T-cell (primary cell): ENCODE results near the gene GOLGA6D. TPM values are rescaled to one million over a fixed set of nuclear protein-coding genes. Genes with fewer than 3 reads are reported as not detected.
"Not testable (repeated sequence)": the region's sequence is repeated elsewhere in the genome, so short reads cannot be mapped to it uniquely, and the experiment has no call there.

Experiments
- ATAC-seq, 4 experiments: fragments of 200-7000 bp in 3 of 4; fragments of 150-1000 bp in 1 of 4; cut with Tn5 transposase; replicated peaks in 1 of 4; 1 replicate in 3 of 4; 2 replicates in 1 of 4; pipeline ENCODE4 v1.10.0; 2021; ENCODE audit warnings: moderate library complexity in 3 of 4, mild to moderate bottlenecking in 2 of 4, moderate number of reproducible peaks in 1 of 4
- CTCF ChIA-PET, 2 donors: fragments of 300-600 bp; sonication (Branson Sonifier 250); formaldehyde crosslinking; loops; one replicate each; lab custom pipeline; 2022; ENCODE audit warnings: antibody characterized with exemption in 2 of 2; lab: Charles Lee
- POLR2A ChIA-PET, 2 donors: fragments of 300-600 bp; sonication (Branson Sonifier 250); formaldehyde crosslinking; loops; one replicate each; lab custom pipeline; 2022; ENCODE audit warnings: antibody characterized with exemption in 2 of 2; lab: Charles Lee
- DNase-seq, 35 experiments: peaks; one replicate each; pipeline versions ENCODE4 v3.0.0 to v3.0.0-alpha.2; 2013 to 2023
- H3K27ac ChIP-seq: one replicate; pipeline ENCODE4 v1.5.1; 2013; ENCODE audit warnings: low read length
- H3K27me3 ChIP-seq, 2 experiments: replicated peaks in 1 of 2; 1 replicate in 1 of 2; 2 replicates in 1 of 2; pipeline versions ENCODE4 v1.6.1 to v1.7.0; 2013; ENCODE audit warnings: low read length in 1 of 2, mixed read lengths in 1 of 2; ENCODE audit not compliant: control insufficient read depth in 2 of 2, insufficient read depth in 2 of 2; ENCODE audit errors: extremely low read depth in 1 of 2
- H3K36me3 ChIP-seq, 2 donors: 1 replicate in 1 of 2; 2 replicates in 1 of 2; pipeline versions ENCODE4 v1.6.1 to v1.7.0; 2013; ENCODE audit warnings: low read length in 1 of 2; ENCODE audit not compliant: control insufficient read depth in 2 of 2, insufficient read depth in 1 of 2; ENCODE audit errors: extremely low read depth in 1 of 2
- H3K4me1 ChIP-seq, 2 experiments: 1 replicate in 1 of 2; 2 replicates in 1 of 2; pipeline versions ENCODE4 v1.6.1 to v1.7.0; 2013; ENCODE audit warnings: low read length in 2 of 2, mixed read lengths in 1 of 2; ENCODE audit not compliant: insufficient read depth in 2 of 2, control insufficient read depth in 1 of 2; ENCODE audit errors: extremely low read depth in 1 of 2
- H3K4me3 ChIP-seq, 2 donors: 1 replicate in 1 of 2; 2 replicates in 1 of 2; pipeline versions ENCODE4 v1.5.1 to v1.7.0; 2013; ENCODE audit warnings: mild to moderate bottlenecking in 2 of 2, low read length in 1 of 2, moderate library complexity in 1 of 2; ENCODE audit not compliant: control insufficient read depth in 1 of 2; ENCODE audit errors: extremely low read depth in 1 of 2
- H3K9me3 ChIP-seq: 2 replicates; pipeline ENCODE4 v1.7.0; 2013
- H3K27ac Mint-ChIP-seq, 2 donors: one replicate each; pipeline ENCODE4 v1.8.0; 2020 to 2021; ENCODE audit warnings: mild to moderate bottlenecking in 2 of 2, mixed read lengths in 2 of 2
- H3K27me3 Mint-ChIP-seq, 2 donors: one replicate each; pipeline ENCODE4 v1.8.0; 2021 to 2022; ENCODE audit warnings: mixed read lengths in 2 of 2
- H3K36me3 Mint-ChIP-seq: one replicate; pipeline ENCODE4 v1.8.0; 2021; ENCODE audit warnings: mixed read lengths
- H3K4me1 Mint-ChIP-seq, 3 donors: one replicate each; pipeline ENCODE4 v1.8.0; 2020 to 2022; ENCODE audit warnings: mixed read lengths in 3 of 3, mild to moderate bottlenecking in 1 of 3
- H3K4me3 Mint-ChIP-seq, 3 donors: one replicate each; pipeline ENCODE4 v1.8.0; 2020 to 2022; ENCODE audit warnings: mild to moderate bottlenecking in 3 of 3, mixed read lengths in 3 of 3, moderate library complexity in 3 of 3
- H3K9me3 Mint-ChIP-seq, 3 donors: one replicate each; pipeline ENCODE4 v1.8.0; 2020 to 2022; ENCODE audit warnings: mixed read lengths in 3 of 3
- WGBS: methylation state at CpG from one replicate; pipeline ENCODE4 v1.1.5; 2013; ENCODE audit warnings: missing lambda C conversion rate; ENCODE audit not compliant: insufficient coverage; 5-methylcytosine and 5-hydroxymethylcytosine counted together
- total RNA-seq, 35 experiments: library from RNA in 6 of 35; stranded (reverse) in 6 of 35; fragments of 120-200 nt in 1 of 35; gene quantifications; one replicate each; pipeline versions ENCODE4 v1.2.1 to v1.2.4 and lab custom pipeline; 2013 to 2026

Gene GOLGA6D, protein sequence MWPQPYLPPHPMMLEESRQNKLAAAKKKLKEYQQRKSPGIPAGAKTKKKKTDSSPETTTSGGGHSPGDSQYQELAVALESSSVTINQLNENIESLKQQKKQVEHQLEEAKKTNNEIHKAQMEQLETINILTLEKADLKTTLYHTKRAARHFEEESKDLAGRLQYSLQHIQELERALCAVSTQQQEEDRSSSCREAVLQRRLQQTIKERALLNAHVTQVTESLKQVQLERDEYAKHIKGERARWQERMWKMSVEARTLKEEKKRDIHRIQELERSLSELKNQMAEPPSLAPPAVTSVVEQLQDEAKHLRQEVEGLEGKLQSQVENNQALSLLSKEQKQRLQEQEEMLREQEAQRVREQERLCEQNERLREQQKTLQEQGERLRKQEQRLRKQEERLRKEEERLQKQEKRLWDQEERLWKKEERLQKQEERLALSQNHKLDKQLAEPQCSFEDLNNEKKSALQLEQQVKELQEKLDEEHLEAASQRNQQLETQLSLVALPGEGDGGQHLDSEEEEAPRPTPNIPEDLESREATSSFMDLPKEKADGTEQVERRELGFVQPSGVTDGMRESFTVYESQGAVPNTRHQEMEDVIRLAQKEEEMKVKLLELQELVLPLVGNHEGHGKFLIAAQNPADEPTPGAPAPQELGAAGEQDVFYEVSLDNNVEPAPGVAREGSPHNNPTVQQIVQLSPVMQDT
- total RNA-seq, result under 1 TPM in 2 of 5 donors, not detected in 3; 0.13 to 0.15 TPM
- total RNA-seq (2013), result 0.09 TPM
- total RNA-seq (lab: John Stamatoyannopoulos, UW), result 0 to 0.12 (median 0) reads per million in 29 experiments

DNA sequence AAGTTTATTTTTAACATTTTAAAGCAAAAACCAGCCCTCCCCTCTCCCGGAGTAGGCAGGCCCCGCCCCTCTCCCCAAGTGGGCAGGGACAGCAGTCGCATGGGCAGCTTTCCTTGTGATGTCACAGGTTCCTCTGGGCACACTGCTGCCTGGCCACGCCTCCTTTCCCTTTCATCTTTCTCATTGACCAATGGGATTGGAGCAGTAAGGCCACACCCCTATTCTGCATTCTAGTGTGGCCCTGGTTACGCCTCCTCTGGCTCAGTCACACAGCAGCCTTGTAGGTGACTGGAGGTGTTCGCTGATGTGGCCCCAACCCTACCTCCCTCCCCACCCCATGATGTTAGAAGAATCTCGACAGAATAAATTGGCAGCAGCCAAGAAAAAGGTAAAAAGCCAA is at the start of gene GOLGA6D:
Gene GOLGA6D, plus strand, starts transcription at position 264 of the 400 bp plus-strand sequence. Its CDS starts 41 bp downstream, at position 305.
- H3K36me3 Mint-ChIP-seq, H3K27ac Mint-ChIP-seq, H3K4me1 Mint-ChIP-seq, H3K27me3 ChIP-seq, H3K4me1 ChIP-seq, H3K4me3 ChIP-seq, H3K36me3 ChIP-seq, POLR2A ChIA-PET, H3K4me3 Mint-ChIP-seq, H3K9me3 ChIP-seq, H3K9me3 Mint-ChIP-seq, H3K27ac ChIP-seq, H3K27me3 Mint-ChIP-seq, ATAC-seq, CTCF ChIA-PET, DNase-seq: not testable (repeated sequence)
- WGBS, result no CpG with 5 or more reads among the region's 7 CpGs

DNA sequence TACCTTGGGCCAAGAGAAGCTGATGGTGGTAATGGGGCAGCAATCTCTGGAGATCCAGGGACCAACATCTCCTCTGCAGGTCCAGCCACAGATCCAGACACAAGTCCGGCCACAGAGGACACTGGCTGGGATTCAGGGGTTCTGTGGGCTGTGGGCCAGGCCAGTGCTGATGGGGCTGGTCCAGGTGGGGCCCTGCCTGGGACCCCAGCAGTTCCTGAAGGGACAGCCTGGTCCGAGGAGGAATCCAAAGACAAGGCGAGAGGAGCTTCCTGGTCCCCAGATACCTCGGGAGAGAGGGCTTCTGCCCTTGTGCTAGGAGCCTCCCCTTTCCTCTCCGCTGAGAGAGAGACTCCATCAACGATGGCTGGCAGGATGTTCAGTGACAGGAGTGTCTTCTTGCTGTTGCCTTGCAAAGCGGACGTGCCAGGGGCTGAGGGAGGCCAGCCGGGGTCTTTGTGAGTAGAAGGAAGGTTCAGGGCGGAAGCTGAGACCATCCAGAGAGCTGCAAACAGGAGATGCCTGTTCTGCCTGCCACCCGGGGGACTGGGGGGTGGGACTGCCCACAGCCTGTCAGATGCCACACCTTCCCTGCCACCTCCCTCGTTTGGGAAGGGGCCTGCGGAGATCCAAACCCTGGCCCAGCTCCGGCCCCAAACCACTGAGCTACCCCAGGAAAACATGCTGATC is 49.0 kb upstream of the GOLGA6D start:
- CTCF ChIA-PET, result no interaction called here
- H3K27me3 Mint-ChIP-seq, result peaks cover 21 to 36% of the 10 kb centered on the region in 2 donors
- no peaks in the 10 kb centered on the region for H3K9me3 ChIP-seq
- H3K36me3 ChIP-seq, result no peaks in the 10 kb centered on the region
- H3K27ac ChIP-seq, result no peak overlapping the region
- no peak for ATAC-seq
- DNase-seq, result no peak
- H3K36me3 Mint-ChIP-seq, result no peaks in the 10 kb centered on the region
- no peak overlapping the region for H3K4me3 Mint-ChIP-seq
- H3K27ac Mint-ChIP-seq, result no peak overlapping the region
- H3K27me3 ChIP-seq, result peaks cover 0 to 80% of the 10 kb centered on the region in 2 experiments
- H3K9me3 Mint-ChIP-seq, result no peaks in the 10 kb centered on the region
- no peaks in the 10 kb centered on the region for H3K4me1 Mint-ChIP-seq
- no peak overlapping the region for H3K4me3 ChIP-seq
- POLR2A ChIA-PET, result no interaction called here
- WGBS, result 67% methylated on average over 10 of the region's 14 CpGs
- H3K4me1 ChIP-seq, result no peaks in the 10 kb centered on the region

DNA sequence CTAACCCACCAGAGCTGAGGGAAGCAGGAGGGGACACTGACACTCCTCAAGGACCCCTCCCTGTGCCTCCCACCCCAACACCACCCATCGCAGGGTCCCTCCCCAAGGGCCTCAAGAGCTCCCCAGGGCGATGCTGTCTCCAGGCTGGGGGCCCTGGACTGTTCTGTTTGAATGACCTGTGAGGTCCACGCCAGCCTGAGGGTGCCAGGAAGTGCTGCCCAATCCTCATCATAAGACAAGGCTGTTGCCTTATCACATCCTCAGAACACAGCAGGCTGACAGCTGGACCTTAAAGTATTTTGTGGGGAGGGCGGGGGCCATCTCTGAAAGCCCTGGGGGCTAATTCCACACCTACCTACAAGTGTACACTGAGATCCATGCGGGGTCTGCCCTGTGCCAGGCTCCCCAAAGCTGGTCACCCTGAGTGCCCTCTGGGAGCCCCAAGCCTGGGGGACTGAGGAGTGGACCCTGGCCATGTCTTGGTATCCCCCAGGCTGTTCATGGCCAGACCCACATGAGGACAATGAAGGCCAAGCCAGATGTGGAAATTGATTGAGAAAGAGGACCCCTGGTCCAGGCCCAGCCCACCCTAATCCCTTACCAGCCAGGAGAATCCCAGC is 48.3 kb upstream of the GOLGA6D start:
- Histone ChIP-seq H3K36me3 (no peaks in the 10 kb centered on the region), H3K9me3 (no peaks in the 10 kb centered on the region), H3K4me3 (no peak overlapping the region), H3K4me1 (no peaks in the 10 kb centered on the region), H3K27ac (no peak overlapping the region), H3K27me3 (peaks cover 0 to 74% of the 10 kb centered on the region in 2 experiments)
- no peak overlapping the region for H3K27ac Mint-ChIP-seq
- ChIA-PET CTCF (no interaction called here), POLR2A (no interaction called here)
- H3K27me3 Mint-ChIP-seq, result peaks cover 21 to 34% of the 10 kb centered on the region in 2 donors
- H3K36me3 Mint-ChIP-seq, result no peaks in the 10 kb centered on the region
- no peaks in the 10 kb centered on the region for H3K4me1 Mint-ChIP-seq
- no peaks in the 10 kb centered on the region for H3K9me3 Mint-ChIP-seq
- 69% methylated on average over 3 of the region's 5 CpGs for WGBS
- H3K4me3 Mint-ChIP-seq, result no peak overlapping the region
- ATAC-seq, result no peak
- no peak for DNase-seq

DNA sequence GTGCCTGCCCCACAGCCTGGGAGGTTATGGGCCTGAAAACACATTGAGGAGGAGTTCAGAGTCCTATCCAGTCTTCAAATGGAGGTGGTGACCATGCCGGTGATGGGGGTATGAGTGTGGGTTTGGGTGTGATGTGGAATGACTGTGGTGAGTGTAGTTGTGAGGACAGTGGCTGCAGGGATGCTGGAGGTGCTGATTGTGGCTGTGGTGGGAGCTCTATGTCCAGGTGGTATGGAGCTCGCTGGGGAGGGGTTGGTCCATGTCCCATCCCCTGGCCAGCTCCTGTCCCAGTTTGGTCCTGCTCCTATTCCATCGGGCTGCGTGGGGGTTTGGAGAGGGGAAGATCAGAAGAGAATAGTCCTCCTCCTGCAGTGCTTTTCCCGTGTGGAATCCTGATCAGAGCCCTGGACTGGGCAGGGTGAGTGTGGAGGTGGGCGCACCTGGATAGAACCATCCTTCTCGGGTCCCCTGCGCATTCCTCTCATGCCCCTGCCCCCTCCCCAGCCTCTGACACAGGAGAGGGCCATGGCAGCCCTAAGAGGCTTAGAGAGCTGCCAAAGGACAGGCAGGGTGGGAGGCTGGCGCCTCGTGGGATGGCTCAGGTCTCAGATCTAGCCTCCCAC is 47.5 kb upstream of the GOLGA6D start:
- Histone ChIP-seq H3K4me3 (no peak overlapping the region), H3K4me1 (no peaks in the 10 kb centered on the region), H3K27ac (no peak overlapping the region), H3K9me3 (no peaks in the 10 kb centered on the region), H3K27me3 (peaks cover 0 to 70% of the 10 kb centered on the region in 2 experiments), H3K36me3 (no peaks in the 10 kb centered on the region)
- DNase-seq (no peak), ATAC-seq (no peak)
- no peaks in the 10 kb centered on the region for H3K9me3 Mint-ChIP-seq
- WGBS, result 78% methylated on average over 2 of the region's 10 CpGs
- no peaks in the 10 kb centered on the region for H3K36me3 Mint-ChIP-seq
- peaks cover 21 to 34% of the 10 kb centered on the region in 2 donors for H3K27me3 Mint-ChIP-seq
- no peak overlapping the region for H3K4me3 Mint-ChIP-seq
- ChIA-PET CTCF (interaction anchor here in 1 of 2 donors (0.6 kb wide), 1 partner anchor 231 kb away, joined by 3 read pairs; no protein-coding TSS in a partner anchor), POLR2A (no interaction called here)
- no peaks in the 10 kb centered on the region for H3K4me1 Mint-ChIP-seq
- H3K27ac Mint-ChIP-seq, result no peak overlapping the region

DNA sequence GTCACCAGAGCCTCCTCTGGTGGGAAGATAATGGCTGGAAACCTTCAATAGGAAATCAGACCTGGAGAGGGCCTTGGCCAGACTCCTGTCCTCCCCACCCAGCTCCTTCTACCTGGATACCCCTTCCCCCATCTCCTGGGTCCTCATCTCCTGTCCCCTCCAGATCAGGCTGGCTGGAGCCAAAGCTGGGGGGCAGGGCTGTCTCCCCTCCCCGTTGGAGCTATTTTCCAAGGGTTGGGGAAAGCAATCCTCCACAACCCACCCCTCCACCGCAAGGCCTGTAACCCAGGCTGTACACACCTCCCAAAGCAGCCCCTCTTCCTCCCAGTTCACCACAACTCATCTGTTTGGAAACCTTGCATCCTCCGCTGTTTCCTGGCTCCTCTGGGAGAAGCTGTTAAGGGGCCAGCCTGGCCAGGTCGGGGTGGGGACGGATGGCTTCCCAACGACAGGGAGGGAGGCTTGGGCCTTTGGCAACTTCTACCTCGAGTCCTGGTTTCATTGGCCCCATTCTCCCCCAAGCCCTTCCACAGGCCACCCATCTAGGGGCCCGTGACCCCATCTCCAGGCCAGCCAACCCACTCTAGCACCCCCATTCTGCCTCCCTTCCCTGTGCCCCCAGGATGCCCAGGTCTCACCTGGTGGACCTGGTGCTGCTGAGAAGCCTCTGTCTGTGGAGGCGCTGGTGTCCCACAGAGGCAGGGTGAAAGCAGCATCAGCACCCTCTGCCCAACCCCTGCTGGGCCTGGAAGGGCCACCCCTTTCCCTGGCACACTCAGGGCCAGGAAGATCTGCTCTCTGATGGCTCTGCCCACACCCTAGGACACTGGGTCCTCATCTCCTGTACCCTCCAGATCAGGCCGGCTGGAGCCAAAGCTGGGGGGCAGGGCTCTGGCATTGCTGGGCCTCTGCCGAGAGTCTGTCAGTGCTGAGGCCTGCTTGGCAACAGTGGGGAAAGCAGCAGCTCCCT is 46.6 kb upstream of the GOLGA6D start:
- Histone ChIP-seq H3K27ac (no peak overlapping the region), H3K4me3 (no peak overlapping the region), H3K27me3 (peaks cover 0 to 69% of the 10 kb centered on the region in 2 experiments), H3K4me1 (no peaks in the 10 kb centered on the region), H3K36me3 (no peaks in the 10 kb centered on the region), H3K9me3 (no peaks in the 10 kb centered on the region)
- peak in 1 of 35 experiments; percentile 19 for DNase-seq
- H3K4me1 Mint-ChIP-seq, result no peaks in the 10 kb centered on the region
- no peaks in the 10 kb centered on the region for H3K36me3 Mint-ChIP-seq
- 75% methylated on average over 9 of the region's 11 CpGs for WGBS
- H3K27me3 Mint-ChIP-seq, result peaks cover 21 to 39% of the 10 kb centered on the region in 2 donors
- no peak for ATAC-seq
- no peak overlapping the region for H3K27ac Mint-ChIP-seq
- H3K4me3 Mint-ChIP-seq, result no peak overlapping the region
- CTCF ChIA-PET, result interaction anchor here (0.5 to 0.6 kb wide), 2 partner anchors 232 to 492 kb away, joined by 3 read pairs; no protein-coding TSS in a partner anchor
- POLR2A ChIA-PET, result no interaction called here
- H3K9me3 Mint-ChIP-seq, result no peaks in the 10 kb centered on the region
